K562 (cell line): ENCODE results near the gene GCNT2. TPM values are rescaled to one million over a fixed set of nuclear protein-coding genes. Genes with fewer than 3 reads are reported as not detected.

ENCODE experiments used
- AFF1 ChIP-seq, 2 experiments: fragments of 450-650 bp; IDR thresholded peaks; 2 replicates each; pipeline ENCODE4 v1.6.1; 2018; ENCODE audit warnings: mild to moderate bottlenecking in 2 of 2, low read depth in 1 of 2; ENCODE audit not compliant: partially characterized antibody in 2 of 2
- ID3 ChIP-seq, 2 experiments: fragments of 250-450 bp in 1 of 2; fragments of 450-650 bp in 1 of 2; sonication (Bioruptor Pico) in 1 of 2; IDR thresholded peaks; 2 replicates each; pipeline versions ENCODE4 v1.6.1 to v1.8.0; 2016 to 2021; ENCODE audit warnings: mild to moderate bottlenecking in 2 of 2, moderate library complexity in 2 of 2, missing compliant biosample characterization in 1 of 2, missing genetic modification characterization in 1 of 2
- LCOR ChIP-seq: sonication (generic); formaldehyde crosslinking; IDR thresholded peaks from 2 replicates; pipeline ENCODE4 v1.8.0; 2022; ENCODE audit warnings: mild to moderate bottlenecking, missing genetic modification reagents
- NCOR1 ChIP-seq: fragments of 450-650 bp; IDR thresholded peaks from 2 replicates; pipeline ENCODE4 v1.6.1; 2016; ENCODE audit warnings: mild to moderate bottlenecking, moderate library complexity
- OTX1 ChIP-seq: fragments of 450-650 bp; formaldehyde crosslinking; IDR thresholded peaks from 2 replicates; pipeline ENCODE4 v1.4.0; 2022; ENCODE audit warnings: mild to moderate bottlenecking
- PCBP2 ChIP-seq: fragments of 200-400 bp; formaldehyde crosslinking; IDR thresholded peaks from 2 replicates; pipeline ENCODE4 v1.6.1; 2018; ENCODE audit warnings: low read length, low read depth, mild to moderate bottlenecking, moderate library complexity; ENCODE audit not compliant: poor library complexity, severe bottlenecking
- PHB2 ChIP-seq: fragments of 450-650 bp; IDR thresholded peaks from 2 replicates; pipeline ENCODE4 v1.6.1; 2017; ENCODE audit warnings: low read depth
- RNF2 ChIP-seq: sonication (generic); IDR thresholded peaks from 2 replicates; pipeline ENCODE4 v1.6.1; 2016
- STAT5A ChIP-seq: IDR thresholded peaks from 2 replicates; pipeline ENCODE4 v1.6.1; 2012; ENCODE audit warnings: low read length, inconsistent platforms, borderline replicate concordance
- TEAD4 ChIP-seq, 2 experiments: sonication (generic) in 1 of 2; formaldehyde crosslinking in 1 of 2; IDR thresholded peaks; 2 replicates each; pipeline versions ENCODE4 v1.6.1 to v1.8.0; 2012 to 2022; ENCODE audit warnings: borderline replicate concordance in 1 of 2, inconsistent platforms in 1 of 2, low read length in 1 of 2, mild to moderate bottlenecking in 1 of 2, missing genetic modification reagents in 1 of 2
- ZNF668 ChIP-seq: fragments of 250-450 bp; sonication (Bioruptor Pico); IDR thresholded peaks from 2 replicates; pipeline ENCODE4 v1.8.0; 2022; ENCODE audit warnings: mild to moderate bottlenecking, inconsistent platforms
- ZNF740 ChIP-seq, 3 experiments: fragments of 200-800 bp in 1 of 3; sonication (Bioruptor generic) in 1 of 3; sonication (generic) in 1 of 3; formaldehyde crosslinking in 1 of 3; IDR thresholded peaks; 2 replicates each; pipeline versions ENCODE4 v1.6.1 to v1.8.0; 2016 to 2022; ENCODE audit warnings: mild to moderate bottlenecking in 2 of 3, missing compliant biosample characterization in 2 of 3, missing genetic modification characterization in 2 of 3, missing genetic modification reagents in 1 of 3
- polyA plus RNA-seq, 8 experiments: library from polyadenylated mRNA; depleted of rRNA in 4 of 8; stranded (reverse) in 5 of 8; unstranded in 3 of 8; fragments of >200 nt; fragmentation: Nextera tagmentation in 2 of 8; fragmentation: Illumina TruSeq in 1 of 8; extraction: Ambion mirVana in 2 of 8; extraction: Trizol in 1 of 8; gene quantifications; 2 replicates each; pipeline versions ENCODE4 v1.2.1 to v1.2.3, GENCODE V29; 2011 to 2014; ENCODE audit warnings: inconsistent platforms in 1 of 8, missing spikeins in 1 of 8
- total RNA-seq, 7 experiments: library from RNA; depleted of rRNA in 6 of 7; stranded (reverse); fragments of >200 nt in 6 of 7; fragmentation: Illumina TruSeq in 2 of 7; extraction: Trizol in 2 of 7; gene quantifications; 2 replicates each; pipeline versions ENCODE4 v1.2.1 to v1.2.3, GENCODE V29; 2011 to 2021; ENCODE audit warnings: low replicate concordance in 1 of 7
- TF ChIP-seq, protein P1 (sequence below), 2 experiments: fragments of 450-650 bp in 1 of 2; sonication (generic) in 1 of 2; formaldehyde crosslinking in 1 of 2; IDR thresholded peaks in 1 of 2; conservative IDR thresholded peaks in 1 of 2; 2 replicates each; pipeline versions ENCODE4 v1.6.1 to v1.8.1; 2016 to 2023; ENCODE audit warnings: mild to moderate bottlenecking in 2 of 2, moderate library complexity in 2 of 2, inconsistent platforms in 1 of 2, missing genetic modification reagents in 1 of 2
- TF ChIP-seq, protein P2 (sequence below): fragments of 450-650 bp; IDR thresholded peaks from 2 replicates; pipeline ENCODE4 v1.6.1; 2016; ENCODE audit warnings: low read depth, mild to moderate bottlenecking, moderate library complexity
- TF ChIP-seq, protein P3 (sequence below): sonication (generic); formaldehyde crosslinking; IDR thresholded peaks from 2 replicates; pipeline ENCODE4 v1.8.0; 2022; ENCODE audit warnings: mild to moderate bottlenecking, missing genetic modification reagents

GCNT2 gene
- total and polyA plus RNA-seq, 9 of the 15 experiments (the other 6 are each of a cell fraction or from before 2014, with no cell fraction given), result 0.78 to 2.6 (median 1.6) TPM

- TF ChIP-seq, protein P1, sequence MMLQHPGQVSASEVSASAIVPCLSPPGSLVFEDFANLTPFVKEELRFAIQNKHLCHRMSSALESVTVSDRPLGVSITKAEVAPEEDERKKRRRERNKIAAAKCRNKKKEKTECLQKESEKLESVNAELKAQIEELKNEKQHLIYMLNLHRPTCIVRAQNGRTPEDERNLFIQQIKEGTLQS (IDR thresholded peaks at IDR 0.05), result peak; percentile 56; the same call in 1 of the 2 replicates
- TF ChIP-seq, protein P1 (CRISPR knock-in tag; conservative IDR thresholded peaks at IDR 0.05), result 0 out of 2 replicates have a peak, but pooled peaks have one; percentile 10
- TF ChIP-seq NCOR1 (peak; percentile 55; the same call in 1 of the 2 replicates), PCBP2 (no peak), STAT5A (peak; percentile 22; the same call in 1 of the 2 replicates), TEAD4 (IDR thresholded peaks at IDR 0.05; ENCODE audit: low read length) (peak; percentile 73), TEAD4 (CRISPR knock-in tag; IDR thresholded peaks at IDR 0.05; ENCODE audit: borderline replicate concordance) (no peak), ZNF740 (CRISPR knock-in tag; IDR thresholded peaks at IDR 0.05) (no peak), ZNF740 (tag; IDR thresholded peaks at IDR 0.05) (peak in 1 of 2 experiments; percentile 26; a peak in 1 of 4 replicates), ID3 (CRISPR knock-in tag; IDR thresholded peaks at IDR 0.05) (no peak), ID3 (tag; IDR thresholded peaks at IDR 0.05) (no peak; the same call in 1 of the 2 replicates), OTX1 (peak; percentile 93), ZNF668 (no peak), RNF2 (peak; percentile 80; the same call in 1 of the 2 replicates), AFF1 (IDR thresholded peaks at IDR 0.05; ENCODE audit: low read depth in 1 of 2, partially characterized antibody in 2 of 2) (peak; percentile 70 to 74), PHB2 (no peak), LCOR (CRISPR knock-in tag) (peak; percentile 74; the same call in 1 of the 2 replicates)
- TF ChIP-seq, protein P2, sequence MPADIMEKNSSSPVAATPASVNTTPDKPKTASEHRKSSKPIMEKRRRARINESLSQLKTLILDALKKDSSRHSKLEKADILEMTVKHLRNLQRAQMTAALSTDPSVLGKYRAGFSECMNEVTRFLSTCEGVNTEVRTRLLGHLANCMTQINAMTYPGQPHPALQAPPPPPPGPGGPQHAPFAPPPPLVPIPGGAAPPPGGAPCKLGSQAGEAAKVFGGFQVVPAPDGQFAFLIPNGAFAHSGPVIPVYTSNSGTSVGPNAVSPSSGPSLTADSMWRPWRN, result peak; percentile 63; the same call in 1 of the 2 replicates
- TF ChIP-seq, protein P3, sequence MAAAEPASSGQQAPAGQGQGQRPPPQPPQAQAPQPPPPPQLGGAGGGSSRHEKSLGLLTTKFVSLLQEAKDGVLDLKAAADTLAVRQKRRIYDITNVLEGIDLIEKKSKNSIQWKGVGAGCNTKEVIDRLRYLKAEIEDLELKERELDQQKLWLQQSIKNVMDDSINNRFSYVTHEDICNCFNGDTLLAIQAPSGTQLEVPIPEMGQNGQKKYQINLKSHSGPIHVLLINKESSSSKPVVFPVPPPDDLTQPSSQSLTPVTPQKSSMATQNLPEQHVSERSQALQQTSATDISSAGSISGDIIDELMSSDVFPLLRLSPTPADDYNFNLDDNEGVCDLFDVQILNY (CRISPR knock-in tag), result no peak
Measured at GRCh38 chr6:10643201-10643651, 122.1 kb downstream of the GCNT2 start (continued).
